ENCODE data around the gene SNX22. TPM values are rescaled to one million over a fixed set of nuclear protein-coding genes. Genes with fewer than 3 reads are reported as not detected.
A peak's percentile ranks its signal among the peaks of the same experiment; 100 is the strongest.
"Not testable (repeated sequence)": the region's sequence is repeated elsewhere in the genome, so short reads cannot be mapped to it uniquely, and the experiment has no call there.

SNX22 gene
- 0.18 and 0.41 TPM in 2 replicates for total RNA-seq (ENCODE audit: low replicate concordance)

- peak within 1 kb of the TSS; percentile 57 for H3K4me3 ChIP-seq (ENCODE audit: low read depth, low read length)
- no peak for TF ChIP-seq CTCF (IDR thresholded peaks at IDR 0.05; ENCODE audit: insufficient read depth, low read length)
- no peak for DNase-seq (ENCODE audit: low read depth)
Observed at GRCh38 chr15:64151727-64152506, at the start of gene SNX22. SNX22 (plus strand) TSS chr15:64151731; CDS start chr15:64151776, 45 bp downstream.

- no peak for DNase-seq (ENCODE audit: low read depth)
- TF ChIP-seq CTCF (IDR thresholded peaks at IDR 0.05; ENCODE audit: insufficient read depth, low read length): no peak
- no peak overlapping the region for H3K4me3 ChIP-seq (ENCODE audit: low read depth, low read length)
Observed at GRCh38 chr15:64102497-64102896, 49.0 kb upstream of the SNX22 start.

GRCh38 chr15:64105113-64105704 lies 46.3 kb upstream of the SNX22 start:
- no peak for TF ChIP-seq CTCF (IDR thresholded peaks at IDR 0.05; ENCODE audit: insufficient read depth, low read length)
- no peak overlapping the region for H3K4me3 ChIP-seq (ENCODE audit: low read depth, low read length)
- DNase-seq (ENCODE audit: low read depth): peak; percentile 85

- H3K4me3 ChIP-seq (ENCODE audit: low read depth, low read length): no peak overlapping the region
- DNase-seq (ENCODE audit: low read depth): no peak
- TF ChIP-seq CTCF (IDR thresholded peaks at IDR 0.05; ENCODE audit: insufficient read depth, low read length): no peak
Observed at GRCh38 chr15:64107337-64107736, 44.2 kb upstream of the SNX22 start.

- H3K4me3 ChIP-seq (ENCODE audit: low read depth, low read length); DNase-seq (ENCODE audit: low read depth): not testable (repeated sequence)
Observed at GRCh38 chr15:64110108-64110701, 41.3 kb upstream of the SNX22 start.

- DNase-seq (ENCODE audit: low read depth): no peak
- no peak overlapping the region for H3K4me3 ChIP-seq (ENCODE audit: low read depth, low read length)
- TF ChIP-seq CTCF (IDR thresholded peaks at IDR 0.05; ENCODE audit: insufficient read depth, low read length): no peak
Observed at GRCh38 chr15:64110950-64111678, 40.4 kb upstream of the SNX22 start.

GRCh38 chr15:64111679-64112050 lies 39.9 kb upstream of the SNX22 start:
- DNase-seq (ENCODE audit: low read depth): no peak
- TF ChIP-seq CTCF (IDR thresholded peaks at IDR 0.05; ENCODE audit: insufficient read depth, low read length): no peak

More at GRCh38 chr15:64111679-64112050, 39.9 kb upstream of the SNX22 start:
- H3K4me3 ChIP-seq (ENCODE audit: low read depth, low read length): no peak overlapping the region
